CD4-positive, alpha-beta memory T cell (primary cell): ENCODE measurements around the gene BRD9. TPM values are rescaled to one million over a fixed set of nuclear protein-coding genes. Genes with fewer than 3 reads are reported as not detected.
"Not testable (repeated sequence)": the region's sequence is repeated elsewhere in the genome, so short reads cannot be mapped to it uniquely, and the experiment has no call there.

Experiments
- CTCF ChIA-PET: fragments of 350-600 bp; sonication (Branson Sonifier 250); formaldehyde crosslinking; loops from one replicate; lab custom pipeline; 2021; ENCODE audit warnings: inconsistent platforms; ENCODE audit not compliant: partially characterized antibody; lab: Charles Lee
- POLR2A ChIA-PET: fragments of 350-600 bp; sonication (Branson Sonifier 250); formaldehyde crosslinking; loops from one replicate; lab custom pipeline; 2021; ENCODE audit not compliant: partially characterized antibody; lab: Charles Lee
- DNase-seq, 5 donors: peaks; one replicate each; pipeline versions ENCODE4 v3.0.0 to v3.0.0-alpha.2; 2020 to 2022; ENCODE audit warnings: mixed read lengths in 1 of 5
- H3K27ac ChIP-seq: one replicate; pipeline ENCODE4 v1.7.0; 2013; ENCODE audit warnings: low read depth, low read length
- H3K27me3 ChIP-seq: 2 replicates; pipeline ENCODE4 v1.7.0; 2013; ENCODE audit warnings: mild to moderate bottlenecking, low read length, moderate library complexity; ENCODE audit not compliant: insufficient read depth
- H3K36me3 ChIP-seq: 2 replicates; pipeline ENCODE4 v1.7.0; 2013; ENCODE audit warnings: mild to moderate bottlenecking, low read length, moderate library complexity; ENCODE audit not compliant: insufficient read depth
- H3K4me1 ChIP-seq: 2 replicates; pipeline ENCODE4 v1.7.0; 2013; ENCODE audit warnings: mild to moderate bottlenecking, low read length, moderate library complexity; ENCODE audit not compliant: insufficient read depth
- H3K4me3 ChIP-seq, 2 donors: one replicate each; pipeline ENCODE4 v1.7.0; 2013; ENCODE audit warnings: low read length in 2 of 2, mild to moderate bottlenecking in 1 of 2
- H3K9me3 ChIP-seq, 2 donors: one replicate each; pipeline ENCODE4 v1.7.0; 2013; ENCODE audit warnings: low read length in 2 of 2, control low read depth in 1 of 2; ENCODE audit not compliant: control insufficient read depth in 1 of 2
- H3K27ac Mint-ChIP-seq, 7 donors: one replicate each; pipeline ENCODE4 v1.8.0; 2020 to 2021; ENCODE audit warnings: mixed read lengths in 7 of 7, mild to moderate bottlenecking in 6 of 7, inconsistent platforms in 3 of 7, moderate library complexity in 3 of 7
- H3K27me3 Mint-ChIP-seq, 2 donors: one replicate each; pipeline ENCODE4 v1.8.0; 2020 to 2021; ENCODE audit warnings: mixed read lengths in 2 of 2
- H3K36me3 Mint-ChIP-seq, 2 donors: one replicate each; pipeline ENCODE4 v1.8.0; 2020 to 2021; ENCODE audit warnings: mixed read lengths in 2 of 2, inconsistent platforms in 1 of 2, mild to moderate bottlenecking in 1 of 2
- H3K4me1 Mint-ChIP-seq, 4 donors: one replicate each; pipeline ENCODE4 v1.8.0; 2020 to 2021; ENCODE audit warnings: mixed read lengths in 4 of 4, mild to moderate bottlenecking in 1 of 4
- H3K4me3 Mint-ChIP-seq, 8 donors: one replicate each; pipeline ENCODE4 v1.8.0; 2020 to 2021; ENCODE audit warnings: mixed read lengths in 8 of 8, mild to moderate bottlenecking in 7 of 8, moderate library complexity in 6 of 8, inconsistent platforms in 3 of 8
- H3K9me3 Mint-ChIP-seq, 8 donors: one replicate each; pipeline ENCODE4 v1.8.0; 2020 to 2021; ENCODE audit warnings: mixed read lengths in 8 of 8, mild to moderate bottlenecking in 5 of 8, inconsistent platforms in 3 of 8, moderate library complexity in 1 of 8
- intact Hi-C: fragments of 100-400 bp; cut with micrococcal nuclease; formaldehyde crosslinking; loops from one replicate; pipeline ENCODE4 v1.15.1; 2023
- polyA plus RNA-seq, 2 donors: library from polyadenylated mRNA; unstranded; fragments of 300-500 nt; fragmentation: Illumina TruSeq; gene quantifications; one replicate each; pipeline ENCODE4 v1.2.3, GENCODE V29; 2021
- total RNA-seq, 2 experiments: library from RNA; stranded (reverse); gene quantifications; one replicate each; pipeline ENCODE4 v1.2.3, GENCODE V29; 2021

BRD9 gene
- total and polyA plus RNA-seq, 4 experiments from 2014 or later, result 8.0 to 86.8 (median 51.3) TPM

GRCh38 chr5:835933-836612 lies 56.5 kb downstream of the BRD9 start:
- H3K9me3 ChIP-seq, H3K4me3 Mint-ChIP-seq, H3K4me1 Mint-ChIP-seq, H3K27ac ChIP-seq, H3K4me1 ChIP-seq, H3K36me3 Mint-ChIP-seq, H3K36me3 ChIP-seq, H3K4me3 ChIP-seq, H3K27me3 Mint-ChIP-seq, POLR2A ChIA-PET, H3K9me3 Mint-ChIP-seq, DNase-seq, CTCF ChIA-PET, H3K27me3 ChIP-seq, intact Hi-C loops, H3K27ac Mint-ChIP-seq: not testable (repeated sequence)

- H3K27me3 Mint-ChIP-seq, intact Hi-C loops, POLR2A ChIA-PET, H3K36me3 ChIP-seq, H3K4me3 ChIP-seq, DNase-seq, H3K27ac ChIP-seq, CTCF ChIA-PET, H3K4me3 Mint-ChIP-seq, H3K36me3 Mint-ChIP-seq, H3K27ac Mint-ChIP-seq, H3K4me1 Mint-ChIP-seq, H3K4me1 ChIP-seq, H3K9me3 ChIP-seq, H3K27me3 ChIP-seq, H3K9me3 Mint-ChIP-seq: not testable (repeated sequence)
Measured at GRCh38 chr5:834013-834412, 58.6 kb downstream of the BRD9 start.

DNA sequence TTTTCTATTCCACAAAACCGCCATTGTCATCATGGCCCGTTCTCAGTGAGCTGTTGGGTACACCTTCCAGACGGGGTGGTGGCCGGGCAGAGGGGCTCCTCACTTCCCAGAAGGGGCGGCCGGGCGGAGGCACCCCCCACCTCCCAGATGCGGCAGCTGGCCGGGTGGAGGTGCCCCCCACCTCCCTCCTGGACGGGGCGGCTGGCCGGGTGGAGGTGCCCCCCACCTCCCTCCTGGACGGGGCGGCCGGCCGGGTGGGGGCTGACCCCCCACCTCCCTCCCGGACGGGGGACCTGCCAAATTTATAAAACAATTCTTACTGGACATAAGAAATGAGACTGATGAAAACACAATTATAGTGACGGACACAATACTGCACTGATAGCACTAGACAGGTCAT lies 64.4 kb downstream of the BRD9 start:
- H3K27ac Mint-ChIP-seq, H3K4me1 ChIP-seq, DNase-seq, CTCF ChIA-PET, H3K4me1 Mint-ChIP-seq, H3K36me3 Mint-ChIP-seq, H3K9me3 Mint-ChIP-seq, H3K4me3 ChIP-seq, H3K36me3 ChIP-seq, H3K9me3 ChIP-seq, H3K27me3 Mint-ChIP-seq, H3K27ac ChIP-seq, POLR2A ChIA-PET, H3K27me3 ChIP-seq, H3K4me3 Mint-ChIP-seq, intact Hi-C loops: not testable (repeated sequence)

DNA sequence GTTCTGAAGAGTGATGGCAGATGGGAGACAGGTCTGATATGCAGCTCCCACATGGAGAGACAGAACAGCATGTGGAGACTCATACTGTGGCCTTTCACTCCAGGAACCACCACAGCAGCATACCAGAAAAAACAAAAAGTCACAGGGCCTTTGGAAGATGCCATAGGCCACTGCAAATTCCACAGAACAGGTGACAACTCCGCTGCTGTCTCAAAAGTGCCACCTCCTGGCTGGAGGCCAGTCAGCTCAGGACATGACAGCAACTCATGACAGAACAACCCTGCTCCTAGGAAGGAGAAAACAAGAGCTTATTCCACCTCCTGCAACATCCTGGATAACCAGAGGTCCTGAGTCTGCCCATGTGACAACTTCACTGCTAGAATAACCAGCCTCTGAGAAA lies 67.1 kb downstream of the BRD9 start:
- H3K4me1 Mint-ChIP-seq, H3K36me3 ChIP-seq, H3K4me3 Mint-ChIP-seq, H3K27me3 Mint-ChIP-seq, DNase-seq, H3K4me1 ChIP-seq, H3K9me3 Mint-ChIP-seq, H3K4me3 ChIP-seq, H3K27ac Mint-ChIP-seq, CTCF ChIA-PET, H3K36me3 Mint-ChIP-seq, H3K9me3 ChIP-seq, H3K27ac ChIP-seq, intact Hi-C loops, H3K27me3 ChIP-seq, POLR2A ChIA-PET: not testable (repeated sequence)

- Mint-ChIP-seq H3K27me3 (peaks cover 0 to 2% of the 10 kb centered on the region in 2 donors), H3K4me3 (no peak overlapping the region), H3K4me1 (no peaks in the 10 kb centered on the region), H3K36me3 (no peaks in the 10 kb centered on the region), H3K27ac (no peak overlapping the region), H3K9me3 (peaks cover 0 to 1% (median 0%) of the 10 kb centered on the region in 8 donors)
- no peaks in the 10 kb centered on the region for H3K9me3 ChIP-seq
- intact Hi-C loops, result no loop called here
- H3K27me3 ChIP-seq, result no peaks in the 10 kb centered on the region
- no peak overlapping the region for H3K27ac ChIP-seq
- no peaks in the 10 kb centered on the region for H3K4me1 ChIP-seq
- no peaks in the 10 kb centered on the region for H3K36me3 ChIP-seq
- H3K4me3 ChIP-seq, result no peak overlapping the region
- CTCF ChIA-PET, result no interaction called here
- POLR2A ChIA-PET, result no interaction called here
- DNase-seq, result peak in 1 of 5 donors; percentile 7
Measured at GRCh38 chr5:821504-821903, 71.1 kb downstream of the BRD9 start.

GRCh38 chr5:820245-820644 lies 72.4 kb downstream of the BRD9 start:
- CTCF ChIA-PET, result interaction anchor here (1.4 kb wide), 1 partner anchor 149 kb away, joined by 4 read pairs; no protein-coding TSS in a partner anchor
- Mint-ChIP-seq H3K36me3 (no peaks in the 10 kb centered on the region), H3K27ac (no peak overlapping the region), H3K9me3 (peaks cover 0 to 7% (median 2%) of the 10 kb centered on the region in 8 donors), H3K4me1 (no peaks in the 10 kb centered on the region), H3K27me3 (peaks cover 0 to 2% of the 10 kb centered on the region in 2 donors), H3K4me3 (no peak overlapping the region)
- POLR2A ChIA-PET, result no interaction called here
- Histone ChIP-seq H3K27ac (no peak overlapping the region), H3K4me1 (no peaks in the 10 kb centered on the region), H3K9me3 (no peaks in the 10 kb centered on the region), H3K27me3 (no peaks in the 10 kb centered on the region), H3K36me3 (no peaks in the 10 kb centered on the region), H3K4me3 (no peak overlapping the region)
- intact Hi-C loops, result no loop called here
- no peak for DNase-seq

GRCh38 chr5:819078-819477 lies 73.5 kb downstream of the BRD9 start:
- Histone ChIP-seq H3K4me3 (no peak overlapping the region), H3K9me3 (no peaks in the 10 kb centered on the region), H3K27me3 (no peaks in the 10 kb centered on the region), H3K27ac (no peak overlapping the region), H3K4me1 (no peaks in the 10 kb centered on the region), H3K36me3 (no peaks in the 10 kb centered on the region)
- ChIA-PET POLR2A (no interaction called here), CTCF (no interaction called here)
- no peak for DNase-seq
- intact Hi-C loops, result no loop called here
- no peaks in the 10 kb centered on the region for H3K4me1 Mint-ChIP-seq
- H3K27me3 Mint-ChIP-seq, result peaks cover 0 to 4% of the 10 kb centered on the region in 2 donors
- peaks cover 0 to 9% (median 5%) of the 10 kb centered on the region in 8 donors for H3K9me3 Mint-ChIP-seq
- H3K4me3 Mint-ChIP-seq, result no peak overlapping the region
- no peak overlapping the region for H3K27ac Mint-ChIP-seq
- no peaks in the 10 kb centered on the region for H3K36me3 Mint-ChIP-seq
